HG03280 (cell line): ENCODE measurements around the gene GRAMD4.

Experiments
- ATAC-seq: cut with Tn5 transposase; IDR thresholded peaks from one replicate; pipeline ENCODE4 v1.9.1; 2021; ENCODE audit warnings: mild to moderate bottlenecking, moderate library complexity; ENCODE audit not compliant: unreplicated experiment

The GRAMD4 gene

GRCh38 chr22:46596032-46596441 lies 24.1 kb upstream of the GRAMD4 start:
- ATAC-seq = no peak

DNA sequence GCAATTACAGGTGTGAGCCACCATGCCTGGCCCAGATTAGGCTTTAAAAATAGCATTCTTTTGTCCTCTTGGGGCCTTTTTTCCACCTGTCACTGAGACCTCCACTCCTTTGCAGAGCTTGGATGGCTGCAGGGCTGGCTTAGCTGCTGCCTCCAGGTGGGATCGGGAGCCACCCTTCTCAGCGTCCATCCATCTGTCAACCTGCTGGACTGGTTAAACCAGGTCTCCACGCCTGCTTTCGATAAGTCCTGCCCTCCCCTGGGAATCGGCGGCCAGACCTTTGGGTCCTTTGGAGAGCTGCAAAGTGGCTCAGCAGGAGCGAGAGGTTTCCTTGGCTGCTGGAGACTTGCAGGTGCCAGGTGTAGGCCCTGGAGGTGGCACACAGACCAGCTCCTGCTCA lies 23.4 kb upstream of the GRAMD4 start:
- ATAC-seq = no peak

DNA sequence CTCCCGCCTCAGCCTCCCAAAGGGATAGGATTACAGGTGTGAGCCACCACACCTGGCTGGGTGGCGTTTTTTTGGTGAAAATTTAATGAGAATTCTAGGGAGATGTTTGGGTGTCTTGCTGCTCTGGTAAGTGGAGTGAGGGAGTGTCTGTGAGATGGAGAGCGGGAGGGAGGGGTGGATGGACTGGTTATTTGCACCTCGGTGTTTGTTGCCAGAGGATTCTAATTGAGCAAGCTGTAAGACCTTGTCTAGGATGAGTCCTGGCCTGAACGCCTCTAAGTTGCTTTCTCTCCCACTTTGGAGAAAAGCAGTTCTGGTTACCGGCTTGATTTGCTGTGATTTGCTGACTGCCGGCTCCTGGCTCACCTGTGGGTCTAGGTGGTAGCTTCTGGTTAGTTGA lies 22.0 kb upstream of the GRAMD4 start:
- no peak for ATAC-seq

DNA sequence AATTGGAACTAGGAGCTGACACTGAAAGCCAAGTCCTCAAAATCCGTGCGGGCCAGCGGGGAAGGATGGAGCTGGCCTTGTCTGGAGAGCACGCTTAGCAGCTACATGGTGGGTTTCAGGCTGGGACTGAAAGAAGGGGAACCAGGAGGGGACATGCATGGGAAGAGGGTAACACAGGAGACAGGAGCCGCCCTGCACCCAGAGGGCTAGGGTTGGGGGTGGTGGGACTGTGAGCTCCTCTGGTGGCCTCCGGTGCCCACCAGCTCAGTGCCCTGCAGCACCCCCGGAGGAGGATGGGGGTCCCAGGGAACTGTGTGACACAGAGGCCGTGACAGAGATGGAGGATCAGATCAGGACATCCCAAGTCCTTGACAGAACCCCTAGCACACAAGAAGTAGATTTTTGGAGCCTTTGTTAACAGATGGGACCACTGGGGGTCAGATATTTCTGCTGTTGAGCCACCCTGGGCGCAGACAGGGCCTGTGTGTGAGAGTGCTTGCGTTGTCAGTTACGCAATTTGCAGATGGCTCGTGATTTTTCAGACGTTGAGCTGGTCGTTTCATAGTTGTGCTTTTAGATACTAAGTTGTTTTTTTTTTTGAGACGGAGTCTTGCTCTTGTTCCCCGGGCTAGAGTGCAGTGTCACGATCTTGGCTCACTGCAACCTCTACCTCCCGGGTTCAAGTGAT lies 21.3 kb upstream of the GRAMD4 start:
- no peak for ATAC-seq

GRCh38 chr22:46600273-46600796 lies 19.9 kb upstream of the GRAMD4 start:
- ATAC-seq = no peak

DNA sequence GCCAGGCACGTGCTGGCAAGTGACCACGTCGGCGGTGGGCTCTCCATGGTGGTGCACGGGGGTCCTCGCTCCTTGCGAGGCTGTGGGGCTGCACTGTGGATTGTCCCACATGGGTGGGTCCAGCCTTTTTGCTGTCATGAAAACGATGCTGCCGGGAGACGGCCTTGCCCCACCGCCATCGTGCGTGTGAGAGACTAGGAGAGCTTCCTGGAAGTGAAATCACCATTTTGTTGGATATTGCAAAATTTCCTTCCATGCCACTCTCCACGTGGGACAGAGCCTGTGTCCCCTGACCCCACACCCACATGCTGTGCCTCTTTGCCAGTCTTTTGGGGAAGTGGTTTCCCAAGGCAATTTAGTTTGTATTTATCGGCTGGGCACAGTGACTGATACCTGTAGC lies 18.2 kb upstream of the GRAMD4 start:
- no peak for ATAC-seq

GRCh38 chr22:46604306-46604690 lies 15.9 kb upstream of the GRAMD4 start:
- ATAC-seq = no peak

DNA sequence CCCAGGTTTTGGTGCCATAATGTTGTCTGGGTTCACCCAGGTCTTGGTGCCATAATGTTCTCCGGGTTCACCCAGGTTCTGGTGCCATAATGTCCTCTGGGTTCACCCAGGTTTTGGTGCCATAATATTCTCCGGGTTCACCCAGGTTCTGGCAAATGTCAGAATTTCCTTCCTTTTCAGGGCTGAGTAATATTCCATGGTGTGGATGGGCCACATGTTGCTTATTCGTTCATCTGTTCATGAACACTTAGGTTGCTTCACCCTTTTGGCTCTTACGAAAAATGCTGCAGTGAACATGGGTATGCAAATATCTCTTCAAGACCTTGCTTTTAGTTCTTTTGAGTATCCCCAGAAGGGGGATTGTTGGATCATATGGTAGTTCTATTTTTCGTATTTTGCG lies 15.1 kb upstream of the GRAMD4 start:
- no peak for ATAC-seq

DNA sequence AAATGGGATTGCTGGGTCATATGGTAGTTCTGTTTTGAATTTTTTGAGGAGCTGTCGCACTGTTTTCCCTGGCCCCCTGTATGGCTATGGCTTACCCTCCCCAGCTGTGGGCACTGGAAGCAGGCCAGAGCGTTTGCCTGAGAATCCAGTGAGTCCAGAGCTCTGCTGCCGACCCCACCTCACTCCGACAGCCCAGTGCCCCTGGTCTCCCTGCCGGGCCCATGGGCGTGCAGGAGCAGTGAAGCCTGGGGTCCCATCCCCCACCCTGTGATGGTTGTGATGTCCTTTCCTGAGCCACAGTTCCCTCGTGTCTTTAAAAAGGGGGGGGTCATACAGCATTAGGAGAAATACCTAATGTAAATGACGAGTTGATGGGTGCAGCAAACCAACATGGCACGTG lies 13.3 kb upstream of the GRAMD4 start:
- ATAC-seq = no peak

GRCh38 chr22:46607483-46608114 lies 12.6 kb upstream of the GRAMD4 start:
- ATAC-seq = no peak

DNA sequence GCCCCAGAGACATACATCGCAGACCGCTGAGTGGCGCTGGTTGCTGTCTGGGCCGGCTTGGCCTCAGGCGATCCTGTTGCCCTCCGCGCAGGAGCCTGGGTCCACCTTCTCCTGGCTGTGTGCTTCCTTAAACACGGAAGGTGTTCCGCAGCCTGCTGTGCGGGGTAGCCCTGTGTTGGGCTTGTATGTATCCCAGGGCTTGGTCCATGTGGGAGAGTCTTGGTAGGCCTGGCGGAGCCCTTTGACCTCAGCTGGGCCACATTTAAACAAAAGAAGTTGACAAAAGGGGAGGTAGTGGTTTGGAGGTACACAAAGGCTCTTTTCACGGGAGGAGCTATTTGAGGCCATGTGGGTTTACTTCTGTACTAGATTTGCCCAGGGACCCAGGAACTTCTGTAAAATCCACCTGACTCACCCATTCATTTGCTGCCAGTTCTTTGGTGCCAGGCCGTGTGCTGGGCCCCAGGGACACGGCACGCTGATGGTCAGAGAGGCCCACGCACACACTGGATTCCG lies 11.0 kb upstream of the GRAMD4 start:
- no peak for ATAC-seq

- ATAC-seq = no peak
Measured at GRCh38 chr22:46609724-46610201, 10.4 kb upstream of the GRAMD4 start.

GRCh38 chr22:46610356-46610755 lies 9.8 kb upstream of the GRAMD4 start:
- no peak for ATAC-seq

- ATAC-seq = no peak
Measured at GRCh38 chr22:46611189-46611588, 9.0 kb upstream of the GRAMD4 start.

DNA sequence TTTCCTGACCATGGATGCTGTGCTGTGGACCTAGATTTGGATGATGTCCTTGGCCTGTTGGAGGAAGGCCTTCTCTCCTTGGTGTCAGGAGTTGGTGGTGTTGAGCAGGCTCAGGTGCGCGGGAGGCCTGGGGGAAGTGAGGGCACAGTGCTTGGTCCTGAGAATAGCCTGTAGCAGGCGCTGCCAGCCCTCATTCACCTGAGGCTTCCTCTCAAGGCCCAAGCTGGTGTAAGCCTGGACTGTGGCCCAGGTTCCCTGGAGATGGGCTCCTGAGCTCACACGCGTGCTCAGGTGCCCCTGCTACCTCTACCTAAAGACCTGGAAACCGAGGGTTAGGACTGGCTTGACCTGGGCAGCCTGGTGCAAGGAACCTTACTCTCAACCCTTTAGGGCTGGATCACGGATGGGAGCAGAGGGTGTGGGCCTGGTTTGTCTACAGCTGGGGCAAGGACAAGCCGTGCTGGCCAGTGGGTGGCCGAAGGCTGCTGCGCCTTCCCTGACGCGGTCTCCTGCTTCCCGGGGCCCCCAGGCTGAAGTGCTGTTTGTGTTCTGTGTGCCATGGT lies 7.8 kb upstream of the GRAMD4 start:
- no peak for ATAC-seq

DNA sequence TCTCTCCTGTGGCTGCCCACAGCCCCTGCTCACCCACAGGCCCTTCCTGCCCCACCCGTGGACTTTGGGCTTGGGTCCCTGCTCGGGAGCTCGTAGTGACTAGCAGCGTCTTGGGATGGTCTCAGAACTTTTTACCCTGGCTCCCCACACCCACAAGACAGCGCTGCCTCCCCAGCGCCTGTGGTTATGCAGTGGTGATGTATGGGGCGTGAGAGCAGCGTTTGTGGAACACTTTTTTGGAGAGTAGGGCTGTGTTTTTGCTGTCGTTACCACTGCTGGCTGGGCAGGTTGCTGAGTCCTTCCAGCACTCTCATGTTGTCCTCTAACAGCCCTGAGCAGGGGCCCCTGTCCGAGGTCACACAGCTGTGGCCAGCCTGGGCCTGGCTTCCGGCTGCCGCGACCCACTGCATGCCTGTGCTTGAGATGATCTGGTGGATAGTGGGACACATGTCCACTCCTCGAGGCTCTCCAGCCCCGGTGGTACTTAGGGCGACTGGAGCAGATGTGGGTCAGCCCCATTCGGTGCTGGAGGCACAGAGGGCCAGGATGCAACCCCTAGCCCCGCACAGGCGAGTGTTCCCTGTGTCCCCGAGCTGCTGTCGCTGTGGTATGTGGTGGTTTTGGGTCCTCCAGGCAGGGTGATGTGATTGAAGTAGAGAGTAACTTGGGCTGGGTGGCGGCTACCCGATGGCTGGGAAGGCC lies 7.1 kb upstream of the GRAMD4 start:
- ATAC-seq = no peak

DNA sequence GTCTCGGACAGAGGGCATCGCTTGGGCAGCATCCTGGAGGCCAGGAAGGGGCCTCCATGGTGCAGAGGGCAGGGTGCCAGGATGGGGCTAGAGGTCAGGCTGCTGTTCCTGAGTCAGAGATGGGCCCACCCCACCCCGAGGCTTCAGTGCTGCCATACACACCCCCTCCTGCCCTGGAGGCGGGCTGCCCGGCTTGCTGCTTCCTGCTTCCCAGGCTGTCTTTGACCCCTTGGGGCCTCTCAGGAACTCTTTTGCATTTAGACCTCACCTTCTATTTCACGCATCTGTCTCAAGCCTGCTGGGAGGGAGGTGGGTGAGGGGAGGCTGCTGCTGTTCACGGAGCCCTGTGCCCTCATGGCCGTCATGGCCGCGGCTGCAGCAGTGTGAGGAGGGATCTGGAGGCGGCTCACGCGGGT lies 6.6 kb upstream of the GRAMD4 start:
- no peak for ATAC-seq

GRCh38 chr22:46614025-46614931 lies 5.9 kb upstream of the GRAMD4 start:
- ATAC-seq = no peak

GRCh38 chr22:46617207-46617985 lies 2.8 kb upstream of the GRAMD4 start:
- ATAC-seq = no peak
